Measurements from ENCODE around the gene EIF3D. TPM values are rescaled to one million over a fixed set of nuclear protein-coding genes. Genes with fewer than 3 reads are reported as not detected.

The EIF3D gene
- total RNA-seq, 1 experiment from 2014 or later: 270 TPM

DNA sequence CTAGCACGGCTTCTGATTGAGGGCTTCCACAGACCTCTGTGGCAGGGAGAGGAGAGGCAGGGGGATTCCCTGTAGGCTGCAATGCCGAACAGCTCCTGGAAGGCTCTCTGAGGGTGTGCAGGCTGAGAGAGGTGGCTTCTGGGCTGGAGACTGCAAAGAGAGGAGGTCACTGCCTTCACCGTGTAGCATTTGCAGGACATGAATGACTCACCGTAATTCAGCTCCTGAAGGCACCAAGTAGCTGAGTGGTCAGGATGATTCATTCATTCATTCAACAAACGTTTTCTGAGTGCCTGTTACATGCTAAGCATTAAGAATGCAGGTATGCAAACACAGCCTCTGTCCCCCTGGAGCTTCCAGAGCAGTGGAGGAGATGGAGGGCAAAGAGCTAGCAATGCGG lies 18.0 kb upstream of the EIF3D start:
- intact Hi-C loops (cut with micrococcal nuclease; ENCODE audit: unreplicated experiment): loop anchor here (1.0 to 5.0 kb wide), 10 partner anchors 39 to 710 kb away; partner anchors contain the start of gene IFT27
- Histone ChIP-seq H3K4me3 (peak overlapping the region; percentile 42), H3K36me3 (ENCODE audit: low read depth) (no peaks in the 10 kb centered on the region), H3K9me3 (ENCODE audit: insufficient read depth, low read depth) (no peaks in the 10 kb centered on the region), H3K79me2 (ENCODE audit: low read depth) (no peaks in the 10 kb centered on the region), H2AFZ (peak overlapping the region; percentile 52; the same call in 1 of the 2 replicates), H3K27ac (0 out of 2 replicates have a peak overlapping the region, but pooled peaks have one; percentile 7), H3F3A (ENCODE audit: insufficient read depth, low read depth) (peaks cover 33% of the 10 kb centered on the region), H3K9me2 (ENCODE audit: insufficient read depth) (no peaks in the 10 kb centered on the region), H3K4me2 (peak overlapping the region; percentile 80), H3K27me3 (ENCODE audit: insufficient read depth, low read depth) (peaks cover 15% of the 10 kb centered on the region), H3K4me1 (replicated peaks; ENCODE audit: insufficient read depth) (peaks cover 26% of the 10 kb centered on the region), H4K20me1 (ENCODE audit: insufficient read depth) (no peaks in the 10 kb centered on the region)
- CTCF ChIA-PET: interaction anchor here (0.6 to 1.7 kb wide), 13 partner anchors 16 to 653 kb away, joined by 3 to 7 read pairs (median 4); partner anchors contain the start of gene IFT27
- TF ChIP-seq, protein P1, sequence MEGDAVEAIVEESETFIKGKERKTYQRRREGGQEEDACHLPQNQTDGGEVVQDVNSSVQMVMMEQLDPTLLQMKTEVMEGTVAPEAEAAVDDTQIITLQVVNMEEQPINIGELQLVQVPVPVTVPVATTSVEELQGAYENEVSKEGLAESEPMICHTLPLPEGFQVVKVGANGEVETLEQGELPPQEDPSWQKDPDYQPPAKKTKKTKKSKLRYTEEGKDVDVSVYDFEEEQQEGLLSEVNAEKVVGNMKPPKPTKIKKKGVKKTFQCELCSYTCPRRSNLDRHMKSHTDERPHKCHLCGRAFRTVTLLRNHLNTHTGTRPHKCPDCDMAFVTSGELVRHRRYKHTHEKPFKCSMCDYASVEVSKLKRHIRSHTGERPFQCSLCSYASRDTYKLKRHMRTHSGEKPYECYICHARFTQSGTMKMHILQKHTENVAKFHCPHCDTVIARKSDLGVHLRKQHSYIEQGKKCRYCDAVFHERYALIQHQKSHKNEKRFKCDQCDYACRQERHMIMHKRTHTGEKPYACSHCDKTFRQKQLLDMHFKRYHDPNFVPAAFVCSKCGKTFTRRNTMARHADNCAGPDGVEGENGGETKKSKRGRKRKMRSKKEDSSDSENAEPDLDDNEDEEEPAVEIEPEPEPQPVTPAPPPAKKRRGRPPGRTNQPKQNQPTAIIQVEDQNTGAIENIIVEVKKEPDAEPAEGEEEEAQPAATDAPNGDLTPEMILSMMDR (conservative IDR thresholded peaks at IDR 0.05): no peak
- TF ChIP-seq EZH2 (IDR thresholded peaks at IDR 0.05; ENCODE audit: low read depth): no peak
- no TSS peak for BruUV-seq (replicated peaks)
- POLR2A ChIA-PET (ENCODE audit: unreplicated experiment): interaction anchor here (0.5 to 0.9 kb wide), 5 partner anchors 38 to 768 kb away, joined by 3 to 19 read pairs (median 4); no protein-coding TSS in a partner anchor
- peak; percentile 46 to 96 for DNase-seq

DNA sequence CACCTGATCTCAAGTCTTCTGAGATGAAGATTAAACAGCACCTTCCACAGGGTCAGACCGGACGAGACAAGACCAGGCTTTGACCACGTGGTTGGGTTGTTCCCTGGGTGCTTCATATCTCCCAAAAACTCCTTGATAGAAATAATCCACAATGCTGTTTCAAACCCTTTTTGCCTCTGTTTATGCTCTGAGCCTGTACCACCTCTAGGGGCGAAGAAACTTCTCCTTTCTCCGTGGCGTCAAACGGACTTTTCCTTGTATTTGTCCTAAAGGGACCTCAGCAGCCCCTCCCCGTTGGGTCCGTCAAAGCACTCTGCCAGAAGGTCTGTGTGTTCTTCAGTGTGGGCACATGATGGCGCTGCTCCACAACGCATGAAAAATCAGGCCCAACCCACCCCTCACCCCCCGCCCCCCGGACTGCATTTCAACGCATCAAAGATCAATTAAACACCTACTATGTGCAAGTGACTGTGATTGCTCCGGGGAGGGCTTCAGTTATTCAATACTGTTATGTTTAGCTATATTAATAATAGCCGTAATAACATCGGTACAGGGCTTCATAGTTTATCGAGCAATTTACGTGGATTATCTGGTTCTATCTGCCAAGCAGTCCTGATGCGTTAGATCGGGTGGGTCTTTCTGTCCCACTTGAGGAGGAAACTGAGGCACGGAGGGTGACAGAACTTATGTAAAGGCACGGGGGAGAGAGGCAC lies 17.3 kb upstream of the EIF3D start:
- intact Hi-C loops (cut with micrococcal nuclease; ENCODE audit: unreplicated experiment): loop anchor here (1.0 to 5.0 kb wide), 9 partner anchors 115 to 711 kb away; partner anchors contain the start of gene IFT27
- H3K79me2 ChIP-seq (ENCODE audit: low read depth): no peaks in the 10 kb centered on the region
- H3K4me2 ChIP-seq: peak overlapping the region; percentile 80
- H3K4me3 ChIP-seq: peak overlapping the region; percentile 42
- BruUV-seq (replicated peaks): no TSS peak
- peak; percentile 58 to 59 for DNase-seq
- no peaks in the 10 kb centered on the region for H3K9me2 ChIP-seq (ENCODE audit: insufficient read depth)
- H4K20me1 ChIP-seq (ENCODE audit: insufficient read depth): no peaks in the 10 kb centered on the region
- H3K36me3 ChIP-seq (ENCODE audit: low read depth): no peaks in the 10 kb centered on the region
- H3K4me1 ChIP-seq (replicated peaks; ENCODE audit: insufficient read depth): peaks cover 32% of the 10 kb centered on the region
- no peak for TF ChIP-seq EZH2 (IDR thresholded peaks at IDR 0.05; ENCODE audit: low read depth)
- TF ChIP-seq, protein P1 (conservative IDR thresholded peaks at IDR 0.05): peak; percentile 91
- no peaks in the 10 kb centered on the region for H3K9me3 ChIP-seq (ENCODE audit: insufficient read depth, low read depth)
- H3K27ac ChIP-seq: 0 out of 2 replicates have a peak overlapping the region, but pooled peaks have one; percentile 7
- peaks cover 40% of the 10 kb centered on the region for H3F3A ChIP-seq (ENCODE audit: insufficient read depth, low read depth)
- ChIA-PET CTCF (interaction anchor here (0.6 to 1.7 kb wide), 10 partner anchors 17 to 653 kb away, joined by 3 to 7 read pairs (median 5); partner anchors contain the start of gene IFT27), POLR2A (ENCODE audit: unreplicated experiment) (interaction anchor here (0.6 kb wide), 1 partner anchor 768 kb away, joined by 3 read pairs; no protein-coding TSS in a partner anchor)
- peak overlapping the region; percentile 52; the same call in 1 of the 2 replicates for H2AFZ ChIP-seq
- peaks cover 8% of the 10 kb centered on the region for H3K27me3 ChIP-seq (ENCODE audit: insufficient read depth, low read depth)

DNA sequence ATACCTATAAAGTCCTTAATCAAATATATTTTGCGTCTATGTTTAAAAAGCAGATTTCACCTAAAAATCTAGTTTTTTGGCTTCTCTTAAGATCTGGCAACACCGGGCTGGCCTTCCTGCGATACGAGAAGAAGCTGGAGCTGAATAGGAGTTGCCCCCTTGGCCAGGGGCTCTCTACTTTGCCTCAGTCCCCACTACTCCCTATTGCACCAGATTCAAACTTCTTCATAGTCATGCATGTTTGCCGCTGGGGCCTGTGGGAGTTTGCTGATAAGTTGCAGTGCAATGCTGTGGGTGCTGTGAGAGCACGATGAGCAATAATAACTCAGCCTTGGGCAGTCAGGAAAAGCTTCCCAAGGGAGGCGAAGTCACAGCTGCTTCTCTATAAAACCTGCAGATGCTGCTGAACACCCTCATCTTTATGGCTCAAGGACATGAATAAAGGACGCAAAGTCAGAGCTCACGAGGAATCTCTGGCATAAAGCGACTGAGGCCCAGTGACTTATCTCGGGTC lies 15.2 kb upstream of the EIF3D start:
- H3K4me1 ChIP-seq (replicated peaks; ENCODE audit: insufficient read depth): peaks cover 40% of the 10 kb centered on the region
- DNase-seq: no peak

More for the DNA sequence above, 15.2 kb upstream of the EIF3D start:
- no peaks in the 10 kb centered on the region for H4K20me1 ChIP-seq (ENCODE audit: insufficient read depth)
- H3K9me2 ChIP-seq (ENCODE audit: insufficient read depth): no peaks in the 10 kb centered on the region
- no peak overlapping the region for H2AFZ ChIP-seq
- H3K27ac ChIP-seq: no peak overlapping the region
- ChIA-PET CTCF (interaction anchor here (0.6 to 0.9 kb wide), 3 partner anchors 14 to 653 kb away, joined by 4 to 7 read pairs (median 6); no protein-coding TSS in a partner anchor), POLR2A (ENCODE audit: unreplicated experiment) (interaction anchor here (0.5 kb wide), 1 partner anchor 15 kb away, joined by 6 read pairs; the partner anchor contains the start of gene EIF3D)
- intact Hi-C loops (cut with micrococcal nuclease; ENCODE audit: unreplicated experiment): no loop called here
- no peak overlapping the region for H3K4me3 ChIP-seq
- BruUV-seq (replicated peaks): no TSS peak
- H3K4me2 ChIP-seq: no peak overlapping the region
- no peak for TF ChIP-seq EZH2 (IDR thresholded peaks at IDR 0.05; ENCODE audit: low read depth)
- TF ChIP-seq, protein P1 (conservative IDR thresholded peaks at IDR 0.05): no peak
- H3F3A ChIP-seq (ENCODE audit: insufficient read depth, low read depth): peaks cover 48% of the 10 kb centered on the region
- H3K27me3 ChIP-seq (ENCODE audit: insufficient read depth, low read depth): no peaks in the 10 kb centered on the region
- H3K79me2 ChIP-seq (ENCODE audit: low read depth): no peaks in the 10 kb centered on the region
- H3K9me3 ChIP-seq (ENCODE audit: insufficient read depth, low read depth): no peaks in the 10 kb centered on the region
- H3K36me3 ChIP-seq (ENCODE audit: low read depth): no peaks in the 10 kb centered on the region
